Type B pancreatic cell (in vitro differentiated cells): ENCODE data around the gene ZNF426. TPM values are rescaled to one million over a fixed set of nuclear protein-coding genes. Genes with fewer than 3 reads are reported as not detected.

Experiments
- DNase-seq: peaks from one replicate; pipeline ENCODE4 v3.0.0; 2021; ENCODE audit warnings: mixed read lengths; ENCODE audit not compliant: unreplicated experiment; ENCODE audit errors: extremely low spot score
- H3K27ac Mint-ChIP-seq: 2 replicates; pipeline ENCODE4 v1.8.0; 2021; ENCODE audit warnings: mild to moderate bottlenecking, mixed read lengths
- H3K27me3 Mint-ChIP-seq: 2 replicates; pipeline ENCODE4 v1.8.0; 2021; ENCODE audit warnings: mixed read lengths
- H3K36me3 Mint-ChIP-seq: 2 replicates; pipeline ENCODE4 v1.8.0; 2021; ENCODE audit warnings: mixed read lengths
- H3K4me1 Mint-ChIP-seq: one replicate; pipeline ENCODE4 v1.8.0; 2021; ENCODE audit warnings: mixed read lengths; ENCODE audit not compliant: unreplicated experiment
- H3K4me3 Mint-ChIP-seq: 2 replicates; pipeline ENCODE4 v1.8.0; 2021; ENCODE audit warnings: mild to moderate bottlenecking, mixed read lengths
- H3K9me3 Mint-ChIP-seq: 2 replicates; pipeline ENCODE4 v1.8.0; 2021; ENCODE audit warnings: mixed read lengths
- total RNA-seq: library from RNA; stranded (reverse); gene quantifications from 2 replicates; pipeline ENCODE4 v1.2.1, GENCODE V29; 2021; ENCODE audit warnings: low replicate concordance
- TF ChIP-seq, protein P1 (sequence below): fragments of 200-600 bp; sonication (generic); conservative IDR thresholded peaks from 2 replicates; pipeline ENCODE4 v1.5.0; 2021; ENCODE audit warnings: antibody characterized with exemption, mild to moderate bottlenecking

ZNF426 gene
- total RNA-seq, 1 donor from 2014 or later = 32.1 TPM

DNA sequence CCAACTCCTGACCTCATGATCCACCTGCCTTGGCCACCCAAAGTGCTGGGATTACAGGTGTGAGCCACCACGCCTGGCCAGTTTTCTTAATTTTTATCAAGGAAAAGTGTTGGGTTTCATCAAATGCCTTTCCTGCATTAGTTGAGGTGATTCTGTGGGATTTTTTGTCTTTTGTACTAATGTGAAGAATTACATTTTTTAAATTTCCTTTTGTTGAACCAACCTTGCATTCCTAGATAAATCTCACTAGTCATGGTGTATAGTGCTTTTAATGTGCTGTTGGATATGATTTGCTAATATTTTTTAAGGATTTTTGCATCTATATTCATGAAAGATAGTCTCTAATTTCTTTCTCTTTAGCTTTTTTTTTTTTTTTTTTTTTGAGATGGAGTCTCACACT lies 37.6 kb downstream of the ZNF426 start:
- Mint-ChIP-seq H3K27me3 (no peaks in the 10 kb centered on the region), H3K4me1 (no peaks in the 10 kb centered on the region), H3K9me3 (peaks cover 5% of the 10 kb centered on the region), H3K4me3 (no peak overlapping the region), H3K36me3 (no peaks in the 10 kb centered on the region), H3K27ac (no peak overlapping the region)
- DNase-seq = no peak
- TF ChIP-seq, protein P1, sequence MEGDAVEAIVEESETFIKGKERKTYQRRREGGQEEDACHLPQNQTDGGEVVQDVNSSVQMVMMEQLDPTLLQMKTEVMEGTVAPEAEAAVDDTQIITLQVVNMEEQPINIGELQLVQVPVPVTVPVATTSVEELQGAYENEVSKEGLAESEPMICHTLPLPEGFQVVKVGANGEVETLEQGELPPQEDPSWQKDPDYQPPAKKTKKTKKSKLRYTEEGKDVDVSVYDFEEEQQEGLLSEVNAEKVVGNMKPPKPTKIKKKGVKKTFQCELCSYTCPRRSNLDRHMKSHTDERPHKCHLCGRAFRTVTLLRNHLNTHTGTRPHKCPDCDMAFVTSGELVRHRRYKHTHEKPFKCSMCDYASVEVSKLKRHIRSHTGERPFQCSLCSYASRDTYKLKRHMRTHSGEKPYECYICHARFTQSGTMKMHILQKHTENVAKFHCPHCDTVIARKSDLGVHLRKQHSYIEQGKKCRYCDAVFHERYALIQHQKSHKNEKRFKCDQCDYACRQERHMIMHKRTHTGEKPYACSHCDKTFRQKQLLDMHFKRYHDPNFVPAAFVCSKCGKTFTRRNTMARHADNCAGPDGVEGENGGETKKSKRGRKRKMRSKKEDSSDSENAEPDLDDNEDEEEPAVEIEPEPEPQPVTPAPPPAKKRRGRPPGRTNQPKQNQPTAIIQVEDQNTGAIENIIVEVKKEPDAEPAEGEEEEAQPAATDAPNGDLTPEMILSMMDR = no peak

GRCh38 chr19:9498183-9498902 lies 40.1 kb downstream of the ZNF426 start, which contains the start of gene ZNF560:
ZNF560 (minus strand) TSS chr19:9498616; CDS start chr19:9475313, 23,303 bp downstream.
- TF ChIP-seq, protein P1 = no peak
- peaks cover 5% of the 10 kb centered on the region for H3K9me3 Mint-ChIP-seq
- H3K4me1 Mint-ChIP-seq = no peaks in the 10 kb centered on the region
- H3K27me3 Mint-ChIP-seq = no peaks in the 10 kb centered on the region
- H3K4me3 Mint-ChIP-seq = no peak within 1 kb of the TSS
- no peaks in the 10 kb centered on the region for H3K36me3 Mint-ChIP-seq
- DNase-seq = no peak
- H3K27ac Mint-ChIP-seq = no peak within 1 kb of the TSS

- Mint-ChIP-seq H3K9me3 (no peaks in the 10 kb centered on the region), H3K36me3 (no peaks in the 10 kb centered on the region), H3K27ac (no peak overlapping the region), H3K4me1 (no peaks in the 10 kb centered on the region), H3K27me3 (no peaks in the 10 kb centered on the region), H3K4me3 (no peak overlapping the region)
- no peak for DNase-seq
- TF ChIP-seq, protein P1 = no peak
Measured at GRCh38 chr19:9494096-9494495, 44.3 kb downstream of the ZNF426 start.

DNA sequence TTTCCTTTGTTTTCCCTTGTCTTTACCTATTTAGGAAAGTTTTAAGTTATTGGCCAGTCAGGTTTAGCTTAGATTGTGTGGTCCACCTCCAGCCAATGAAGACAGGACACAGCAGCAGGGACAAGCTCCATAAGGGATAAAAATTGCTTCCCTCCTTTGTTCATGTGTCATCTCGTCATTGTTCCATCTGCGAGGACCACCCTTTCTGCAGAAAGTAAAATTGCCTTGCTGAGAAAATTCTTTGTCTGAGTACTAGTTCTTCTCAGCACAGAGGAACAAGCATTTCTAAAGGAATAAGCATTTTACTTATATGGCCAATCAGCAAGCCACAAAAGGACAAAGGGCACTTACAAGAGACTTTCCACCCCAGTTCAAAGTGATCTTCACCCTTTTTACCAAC lies 51.4 kb downstream of the ZNF426 start:
- peaks cover 24% of the 10 kb centered on the region for H3K9me3 Mint-ChIP-seq
- no peak overlapping the region for H3K4me3 Mint-ChIP-seq
- H3K27ac Mint-ChIP-seq = no peak overlapping the region

GRCh38 chr19:9485140-9485539 lies 53.3 kb downstream of the ZNF426 start:
- Mint-ChIP-seq H3K4me1 (no peaks in the 10 kb centered on the region), H3K27me3 (no peaks in the 10 kb centered on the region), H3K27ac (no peak overlapping the region), H3K36me3 (no peaks in the 10 kb centered on the region), H3K9me3 (peaks cover 24% of the 10 kb centered on the region), H3K4me3 (no peak overlapping the region)
- no peak for DNase-seq
- TF ChIP-seq, protein P1 = no peak

More for the DNA sequence above, 51.4 kb downstream of the ZNF426 start:
- TF ChIP-seq, protein P1 = no peak
- H3K27me3 Mint-ChIP-seq = no peaks in the 10 kb centered on the region
- DNase-seq = no peak
- no peaks in the 10 kb centered on the region for H3K36me3 Mint-ChIP-seq
- H3K4me1 Mint-ChIP-seq = no peaks in the 10 kb centered on the region
